HepG2 (cell line): ENCODE data around the gene HTRA1. TPM values are rescaled to one million over a fixed set of nuclear protein-coding genes. Genes with fewer than 3 reads are reported as not detected.

Source experiments
- ATAC-seq: fragments of 200-7000 bp; cut with Tn5 transposase; 3 replicates; pipeline ENCODE4 v1.9.1; 2020; ENCODE audit warnings: mild to moderate bottlenecking, moderate library complexity
- BruUV-seq: library from RNA; stranded (reverse); fragments of 400-500 nt; replicated peaks from 2 replicates; lab custom pipeline; 2021; lab: Mats Ljungman, UMichigan
- CTCF ChIA-PET: fragments of 300-600 bp; formaldehyde crosslinking; extraction: SDS; loops from one replicate; lab custom pipeline; 2021; ENCODE audit warnings: low total read pairs, inconsistent platforms, low intra/inter-chr PET ratio; lab: Yijun Ruan, JAX
- POLR2A ChIA-PET: fragments of 350-600 bp; sonication (Branson Sonifier 250); formaldehyde crosslinking; loops from one replicate; lab custom pipeline; 2020; ENCODE audit warnings: antibody characterized with exemption, inconsistent platforms; lab: Yijun Ruan, JAX
- DNase-seq: peaks from one replicate; pipeline ENCODE4 v3.0.0-alpha.2; 2015; ENCODE audit warnings: low spot score
- FAIRE-seq: peaks from 3 replicates; lab custom pipeline; 2011; peaks lifted over from hg19 to GRCh38; lab: Jason Lieb, UNC
- H2AFZ ChIP-seq: one replicate; pipeline ENCODE4 v1.6.1; 2011; ENCODE audit warnings: low read length, inconsistent platforms
- H3K27ac ChIP-seq: fragments of 300-600 bp; 3 replicates; pipeline ENCODE4 v1.8.0; 2011; ENCODE audit warnings: mixed run types, mild to moderate bottlenecking, mixed read lengths, low read length, inconsistent platforms; ENCODE audit not compliant: insufficient read depth; ENCODE audit errors: extremely low read length
- H3K27me3 ChIP-seq, 2 experiments: fragments of 200-600 bp in 1 of 2; 2 replicates in 1 of 2; 3 replicates in 1 of 2; pipeline versions ENCODE4 v1.6.0 to v1.8.0; 2011; ENCODE audit warnings: low read length in 2 of 2, mild to moderate bottlenecking in 2 of 2, moderate library complexity in 2 of 2, inconsistent platforms in 1 of 2; ENCODE audit not compliant: insufficient read depth in 2 of 2, control insufficient read depth in 1 of 2
- H3K36me3 ChIP-seq, 2 experiments: fragments of 200-600 bp in 1 of 2; replicated peaks in 1 of 2; 2 replicates in 1 of 2; 3 replicates in 1 of 2; pipeline versions ENCODE4 v1.5.1 to v1.8.0; 2011; ENCODE audit warnings: low read length in 2 of 2, inconsistent platforms in 1 of 2; ENCODE audit not compliant: insufficient read depth in 2 of 2, control insufficient read depth in 1 of 2
- H3K4me1 ChIP-seq: 2 replicates; pipeline ENCODE4 v1.5.1; 2012; ENCODE audit warnings: low read length, inconsistent platforms; ENCODE audit not compliant: insufficient read depth
- H3K4me2 ChIP-seq: 2 replicates; pipeline ENCODE4 v1.6.0; 2011; ENCODE audit warnings: low read depth, low read length, inconsistent platforms
- H3K4me3 ChIP-seq, 3 experiments: fragments of 200-600 bp in 1 of 3; sonication (generic), shearing (Covaris generic) in 1 of 3; replicated peaks in 1 of 3; 2 replicates each; pipeline ENCODE4 v1.5.1; 2011 to 2016; ENCODE audit warnings: low read length in 3 of 3, inconsistent platforms in 2 of 3, low read depth in 2 of 3, mild to moderate bottlenecking in 2 of 3, control low read depth in 1 of 3, mixed read lengths in 1 of 3; ENCODE audit not compliant: insufficient read depth in 1 of 3
- H3K79me2 ChIP-seq: one replicate; pipeline ENCODE4 v1.6.1; 2011; ENCODE audit warnings: low read length, inconsistent platforms; ENCODE audit not compliant: insufficient read depth
- H3K9ac ChIP-seq: 2 replicates; pipeline ENCODE4 v1.6.0; 2011; ENCODE audit warnings: mild to moderate bottlenecking, low read depth, low read length, inconsistent platforms; ENCODE audit not compliant: insufficient read depth
- H3K9me3 ChIP-seq: 2 replicates; pipeline ENCODE4 v1.5.1; 2012; ENCODE audit warnings: mild to moderate bottlenecking, low read length
- H4K20me1 ChIP-seq: 2 replicates; pipeline ENCODE4 v1.6.0; 2011; ENCODE audit warnings: inconsistent platforms, mild to moderate bottlenecking, low read length, moderate library complexity; ENCODE audit not compliant: insufficient read depth
- AGO2 ChIP-seq: fragments of 200-400 bp; formaldehyde crosslinking; optimal IDR thresholded peaks from 2 replicates; pipeline ENCODE3; 2017; ENCODE audit warnings: mild to moderate bottlenecking, low read depth, low read length, moderate library complexity
- ARHGAP35 ChIP-seq: sonication (generic); formaldehyde crosslinking; IDR thresholded peaks from 2 replicates; pipeline ENCODE4 v1.9.0; 2022; ENCODE audit warnings: mild to moderate bottlenecking, inconsistent platforms, moderate library complexity, missing genetic modification reagents, borderline replicate concordance
- ATF7-NPFF ChIP-seq: sonication (generic); formaldehyde crosslinking; IDR thresholded peaks from 2 replicates; pipeline ENCODE4 v1.8.1; 2023; ENCODE audit warnings: mild to moderate bottlenecking, low read depth, missing genetic modification reagents, moderate library complexity
- JUN ChIP-seq: sonication (generic); formaldehyde crosslinking; IDR thresholded peaks from 2 replicates; pipeline ENCODE4 v1.4.0; 2020; ENCODE audit warnings: mild to moderate bottlenecking, missing genetic modification reagents
- KDM1A ChIP-seq: IDR thresholded peaks from 2 replicates; pipeline ENCODE4 v1.6.1; 2016; ENCODE audit warnings: missing compliant biosample characterization
- KLF13 ChIP-seq: sonication (generic); formaldehyde crosslinking; IDR thresholded peaks from 2 replicates; pipeline ENCODE4 v1.4.0; 2020; ENCODE audit warnings: mild to moderate bottlenecking, missing genetic modification reagents
- LCORL ChIP-seq, 2 experiments: fragments of 450-650 bp in 1 of 2; sonication (generic) in 1 of 2; formaldehyde crosslinking in 1 of 2; IDR thresholded peaks; 2 replicates each; pipeline versions ENCODE4 v1.5.0 to v1.6.1; 2017 to 2020; ENCODE audit warnings: antibody characterized with exemption in 1 of 2, missing genetic modification reagents in 1 of 2
- MZF1 ChIP-seq: sonication (generic); formaldehyde crosslinking; IDR thresholded peaks from 2 replicates; pipeline ENCODE4 v1.8.1; 2023; ENCODE audit warnings: mild to moderate bottlenecking, missing genetic modification reagents, borderline replicate concordance
- PHB2 ChIP-seq: fragments of 450-650 bp; IDR thresholded peaks from 2 replicates; pipeline ENCODE4 v1.6.1; 2018; ENCODE audit not compliant: partially characterized antibody
- RFX1 ChIP-seq: fragments of 450-650 bp; IDR thresholded peaks from 2 replicates; pipeline ENCODE4 v1.6.1; 2017
- SRY ChIP-seq: sonication (generic); formaldehyde crosslinking; IDR thresholded peaks from 2 replicates; pipeline ENCODE4 v1.8.0; 2022; ENCODE audit warnings: mild to moderate bottlenecking, missing genetic modification reagents
- TMF1 ChIP-seq: sonication (generic); formaldehyde crosslinking; IDR thresholded peaks from 2 replicates; pipeline ENCODE4 v1.8.1; 2022; ENCODE audit warnings: low read depth, missing genetic modification reagents
- YEATS4 ChIP-seq: sonication (generic); formaldehyde crosslinking; IDR thresholded peaks from 2 replicates; pipeline ENCODE4 v1.4.0; 2020; ENCODE audit warnings: missing genetic modification reagents, borderline replicate concordance
- ZFP36L2 ChIP-seq: sonication (generic); formaldehyde crosslinking; IDR thresholded peaks from 2 replicates; pipeline ENCODE4 v1.4.0; 2020; ENCODE audit warnings: missing genetic modification reagents
- ZNF264 ChIP-seq: sonication (generic); formaldehyde crosslinking; IDR thresholded peaks from 2 replicates; pipeline ENCODE4 v1.4.0; 2020; ENCODE audit warnings: missing genetic modification reagents
- ZNF326 ChIP-seq: sonication (generic); formaldehyde crosslinking; IDR thresholded peaks from 2 replicates; pipeline ENCODE4 v1.4.0; 2020; ENCODE audit warnings: missing genetic modification reagents, borderline replicate concordance
- ZNF484 ChIP-seq: sonication (generic); formaldehyde crosslinking; IDR thresholded peaks from 2 replicates; pipeline ENCODE4 v1.5.1; 2020; ENCODE audit warnings: mild to moderate bottlenecking, low read depth, missing genetic modification reagents, borderline replicate concordance
- ZNF562 ChIP-seq: sonication (generic); formaldehyde crosslinking; IDR thresholded peaks from 2 replicates; pipeline ENCODE4 v1.8.0; 2022; ENCODE audit warnings: missing genetic modification reagents, borderline replicate concordance
- WGBS: methylation state at CpG from one replicate; pipeline ENCODE4 v1.1.6; 2017; ENCODE audit warnings: low lambda C conversion rate; 5-methylcytosine and 5-hydroxymethylcytosine counted together
- in situ Hi-C: cut with HindIII; loops from 2 replicates; pipeline ENCODE4 v1.10.0; 2017; ENCODE audit warnings: low pct_unique_long_range_greater_than_20kb; ENCODE audit not compliant: extremely low pct_ligation_motif_present
- intact Hi-C: fragments of 100-400 bp; cut with micrococcal nuclease; formaldehyde crosslinking; loops from one replicate; pipeline ENCODE4 v1.10.0; 2022; ENCODE audit not compliant: unreplicated experiment
- polyA plus RNA-seq, 8 experiments: library from polyadenylated mRNA; depleted of rRNA in 3 of 8; stranded (reverse) in 7 of 8; unstranded in 1 of 8; fragments of >200 nt; fragmentation: Illumina TruSeq in 4 of 8; extraction: Trizol in 4 of 8; gene quantifications; 2 replicates each; pipeline versions ENCODE4 v1.2.1 to v1.2.3, GENCODE V29; 2011 to 2016; ENCODE audit warnings: low read depth in 4 of 8, missing spikeins in 1 of 8, mixed read lengths in 1 of 8; ENCODE audit not compliant: insufficient read depth in 1 of 8
- total RNA-seq, 5 experiments: library from RNA; depleted of rRNA; stranded (reverse); fragments of >200 nt; fragmentation: Illumina TruSeq; extraction: Trizol; gene quantifications; 2 replicates each; pipeline ENCODE4 v1.2.3, GENCODE V29; 2016; ENCODE audit warnings: low read depth in 1 of 5
- TF ChIP-seq, protein P1 (sequence below): sonication (generic); formaldehyde crosslinking; IDR thresholded peaks from 2 replicates; pipeline ENCODE4 v1.4.0; 2020; ENCODE audit warnings: missing genetic modification reagents, borderline replicate concordance
- TF ChIP-seq, protein P2 (sequence below): sonication (generic); formaldehyde crosslinking; IDR thresholded peaks from 2 replicates; pipeline ENCODE4 v1.5.0; 2020; ENCODE audit warnings: missing genetic modification reagents
- TF ChIP-seq, protein P3 (sequence below): IDR thresholded peaks from 2 replicates; pipeline ENCODE4 v1.6.1; 2016; ENCODE audit warnings: missing compliant biosample characterization, missing genetic modification reagents, borderline replicate concordance

HTRA1 gene
- total and polyA plus RNA-seq, 2 of the 13 experiments (the other 11 are each of a cell fraction or from before 2014, with no cell fraction given), result 0.11 to 0.40 TPM

DNA sequence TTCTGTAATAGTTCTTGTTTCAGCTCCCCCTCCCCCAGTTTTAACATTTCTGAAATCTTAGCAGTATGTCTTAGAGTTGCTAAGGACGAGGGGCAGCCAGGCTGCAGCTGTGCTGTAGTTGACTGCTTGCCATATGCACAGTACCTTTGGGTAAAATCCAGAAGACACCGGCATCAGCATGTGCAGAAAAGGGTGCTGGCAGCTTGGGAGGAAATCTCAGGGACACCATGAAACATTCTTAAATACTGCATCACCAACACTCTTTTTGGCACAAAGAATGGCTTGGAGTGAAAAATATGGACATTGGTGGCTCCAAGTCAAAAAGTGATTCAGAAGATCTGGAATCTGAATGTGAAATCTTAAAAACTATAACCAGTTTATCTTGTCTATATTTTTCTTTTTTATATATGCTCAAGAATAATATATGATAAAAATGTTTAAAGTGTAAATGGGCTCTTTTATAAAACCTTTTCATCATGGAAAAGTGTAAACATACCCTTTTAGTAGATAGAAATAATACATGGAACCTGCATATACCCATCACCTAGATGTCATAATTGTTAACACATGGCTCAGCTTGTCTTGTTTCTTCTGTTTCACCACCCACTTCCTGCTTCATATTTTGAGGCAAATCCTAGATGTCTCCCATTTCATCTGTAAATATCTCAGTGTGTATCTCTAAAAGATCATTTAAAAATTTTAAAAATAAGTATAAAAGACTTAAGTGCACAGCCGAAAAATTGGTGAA lies 41.3 kb upstream of the HTRA1 start (continued):
- TF ChIP-seq ATF7-NPFF (no peak), AGO2 (no peak), KDM1A (no peak), ARHGAP35 (CRISPR knock-in tag) (no peak), RFX1 (no peak), ZFP36L2 (CRISPR knock-in tag) (no peak), SRY (no peak), JUN (CRISPR knock-in tag) (no peak)
- TF ChIP-seq, protein P1, sequence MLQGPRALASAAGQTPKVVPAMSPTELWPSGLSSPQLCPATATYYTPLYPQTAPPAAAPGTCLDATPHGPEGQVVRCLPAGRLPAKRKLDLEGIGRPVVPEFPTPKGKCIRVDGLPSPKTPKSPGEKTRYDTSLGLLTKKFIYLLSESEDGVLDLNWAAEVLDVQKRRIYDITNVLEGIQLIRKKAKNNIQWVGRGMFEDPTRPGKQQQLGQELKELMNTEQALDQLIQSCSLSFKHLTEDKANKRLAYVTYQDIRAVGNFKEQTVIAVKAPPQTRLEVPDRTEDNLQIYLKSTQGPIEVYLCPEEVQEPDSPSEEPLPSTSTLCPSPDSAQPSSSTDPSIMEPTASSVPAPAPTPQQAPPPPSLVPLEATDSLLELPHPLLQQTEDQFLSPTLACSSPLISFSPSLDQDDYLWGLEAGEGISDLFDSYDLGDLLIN (CRISPR knock-in tag), result no peak

DNA sequence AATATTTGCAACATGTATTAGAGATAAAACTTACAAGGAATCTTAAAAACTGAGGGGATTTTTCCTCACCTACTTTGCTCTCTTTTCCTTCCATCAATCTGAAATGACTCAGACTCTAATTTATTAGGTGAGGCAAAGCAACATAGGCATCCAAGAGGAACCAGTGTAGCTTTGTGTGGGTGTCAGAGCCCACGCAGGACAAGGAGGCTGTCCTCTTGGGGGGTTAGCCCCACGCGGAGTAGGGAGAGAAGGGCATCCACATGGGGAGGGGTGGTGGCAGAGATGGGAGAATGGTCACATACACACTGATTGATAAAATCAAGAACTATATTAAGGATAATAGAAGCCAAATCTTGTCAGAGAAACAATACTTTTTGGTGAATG lies 40.7 kb upstream of the HTRA1 start:
- Histone ChIP-seq H3K9me3 (no peaks in the 10 kb centered on the region), H3K4me2 (no peak overlapping the region), H3K9ac (no peak overlapping the region), H2AFZ (no peak overlapping the region), H3K79me2 (no peaks in the 10 kb centered on the region), H3K27ac (no peak overlapping the region), H3K4me3 (no peak overlapping the region), H3K27me3 (no peaks in the 10 kb centered on the region), H4K20me1 (no peaks in the 10 kb centered on the region), H3K4me1 (no peaks in the 10 kb centered on the region), H3K36me3 (peaks cover 20 to 64% of the 10 kb centered on the region in 2 experiments; a peak in 4 of 5 replicates)
- 98% methylated on average over 3 of the region's 3 CpGs for WGBS
- no TSS peak for BruUV-seq
- no peak for FAIRE-seq
- ChIA-PET POLR2A (no interaction called here), CTCF (no interaction called here)
- no peak for TF ChIP-seq KLF13
- TF ChIP-seq ZNF264, result no peak
- TF ChIP-seq ZNF562, result no peak
- TF ChIP-seq, protein P2, sequence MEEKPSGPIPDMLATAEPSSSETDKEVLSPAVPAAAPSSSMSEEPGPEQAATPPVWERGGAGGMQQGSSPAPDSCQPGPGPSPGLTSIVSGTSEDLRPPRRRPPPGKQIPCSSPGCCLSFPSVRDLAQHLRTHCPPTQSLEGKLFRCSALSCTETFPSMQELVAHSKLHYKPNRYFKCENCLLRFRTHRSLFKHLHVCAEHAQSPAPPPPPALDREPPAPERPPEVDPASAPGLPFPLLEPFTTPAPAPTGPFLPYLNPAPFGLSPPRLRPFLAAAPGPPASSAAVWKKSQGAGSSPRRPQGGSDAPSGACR (CRISPR knock-in tag), result no peak
- TF ChIP-seq MZF1 (CRISPR knock-in tag), result no peak
- no peak for TF ChIP-seq PHB2
- TF ChIP-seq, protein P3, sequence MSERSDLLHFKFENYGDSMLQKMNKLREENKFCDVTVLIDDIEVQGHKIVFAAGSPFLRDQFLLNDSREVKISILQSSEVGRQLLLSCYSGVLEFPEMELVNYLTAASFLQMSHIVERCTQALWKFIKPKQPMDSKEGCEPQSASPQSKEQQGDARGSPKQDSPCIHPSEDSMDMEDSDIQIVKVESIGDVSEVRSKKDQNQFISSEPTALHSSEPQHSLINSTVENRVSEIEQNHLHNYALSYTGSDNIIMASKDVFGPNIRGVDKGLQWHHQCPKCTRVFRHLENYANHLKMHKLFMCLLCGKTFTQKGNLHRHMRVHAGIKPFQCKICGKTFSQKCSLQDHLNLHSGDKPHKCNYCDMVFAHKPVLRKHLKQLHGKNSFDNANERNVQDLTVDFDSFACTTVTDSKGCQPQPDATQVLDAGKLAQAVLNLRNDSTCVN (CRISPR knock-in tag), result no peak
- TF ChIP-seq TMF1 (CRISPR knock-in tag), result no peak
- TF ChIP-seq LCORL (IDR thresholded peaks at IDR 0.05), result no peak
- TF ChIP-seq LCORL (CRISPR knock-in tag; IDR thresholded peaks at IDR 0.05), result no peak
- TF ChIP-seq YEATS4 (CRISPR knock-in tag), result no peak
- TF ChIP-seq ZNF484, result no peak
- no peak for TF ChIP-seq ZNF326 (CRISPR knock-in tag)
- intact Hi-C loops, result no loop called here
- DNase-seq, result no peak
- ATAC-seq, result no peak
- in situ Hi-C loops, result no loop called here
